Thymus (tissue), 11 donors: ENCODE measurements around the gene MAN1B1. TPM values are rescaled to one million over a fixed set of nuclear protein-coding genes. Genes with fewer than 3 reads are reported as not detected.

Experiments
- DNase-seq, 9 donors: peaks; one replicate each; pipeline ENCODE4 v3.0.0-alpha.2; 2013; ENCODE audit warnings: low spot score in 9 of 9, low read depth in 6 of 9, missing footprints in 1 of 9
- H3K27ac ChIP-seq, 2 donors: one replicate each; pipeline ENCODE4 v1.5.1; 2013; ENCODE audit warnings: control low read depth in 1 of 2, low read depth in 1 of 2, low read length in 1 of 2, mild to moderate bottlenecking in 1 of 2, moderate library complexity in 1 of 2
- H3K27me3 ChIP-seq, 2 donors: one replicate each; pipeline ENCODE4 v1.5.1; 2013; ENCODE audit warnings: low read length in 1 of 2; ENCODE audit not compliant: control insufficient read depth in 2 of 2, insufficient read depth in 1 of 2
- H3K36me3 ChIP-seq, 2 donors: one replicate each; pipeline ENCODE4 v1.5.1; 2013; ENCODE audit warnings: low read length in 1 of 2, mild to moderate bottlenecking in 1 of 2, moderate library complexity in 1 of 2; ENCODE audit not compliant: control insufficient read depth in 2 of 2, insufficient read depth in 2 of 2
- H3K4me1 ChIP-seq, 2 donors: one replicate each; pipeline ENCODE4 v1.5.1; 2013; ENCODE audit warnings: low read length in 2 of 2; ENCODE audit not compliant: control insufficient read depth in 2 of 2, insufficient read depth in 2 of 2
- H3K4me3 ChIP-seq, 2 donors: one replicate each; pipeline ENCODE4 v1.5.1; 2013; ENCODE audit warnings: low read length in 2 of 2, control low read depth in 1 of 2, mild to moderate bottlenecking in 1 of 2
- H3K9me3 ChIP-seq, 2 donors: one replicate each; pipeline ENCODE4 v1.5.1; 2013; ENCODE audit warnings: low read length in 1 of 2, mild to moderate bottlenecking in 1 of 2; ENCODE audit not compliant: control insufficient read depth in 2 of 2, insufficient read depth in 1 of 2
- WGBS: extraction: QIAGEN DNeasy Blood & Tissue Kit; methylation state at CpG from one replicate; pipeline ENCODE4 v1.1.7; 2013; 5-methylcytosine and 5-hydroxymethylcytosine counted together
- polyA plus RNA-seq: library from polyadenylated mRNA; stranded (reverse); fragments of 200-250 nt; gene quantifications from one replicate; pipeline ENCODE4 v1.2.3, GENCODE V29; 2013
- total RNA-seq: library from RNA; stranded (reverse); fragments of 120-200 nt; gene quantifications from one replicate; pipeline ENCODE4 v1.2.4, GENCODE V29; 2013
- donor health status: healthy.

The MAN1B1 gene
- total and polyA plus RNA-seq, 2 donors, result 26.8 to 107 TPM

- peaks cover 35 to 68% of the 10 kb centered on the region in 2 donors for H3K36me3 ChIP-seq
- H3K9me3 ChIP-seq, result no peaks in the 10 kb centered on the region
- H3K4me3 ChIP-seq, result no peak overlapping the region
- no peak for DNase-seq
- no peak overlapping the region for H3K27ac ChIP-seq
- H3K4me1 ChIP-seq, result peaks cover 3 to 6% of the 10 kb centered on the region in 2 donors
- 97% methylated on average over 28 of the region's 28 CpGs for WGBS
- H3K27me3 ChIP-seq, result peaks cover 0 to 28% of the 10 kb centered on the region in 2 donors
These were observed 24.4 kb downstream of the MAN1B1 start for GRCh38 chr9:137110911-137111787.

GRCh38 chr9:137111788-137112563 lies 25.2 kb downstream of the MAN1B1 start:
- peaks cover 0 to 28% of the 10 kb centered on the region in 2 donors for H3K27me3 ChIP-seq
- DNase-seq, result no peak
- H3K4me3 ChIP-seq, result no peak overlapping the region
- H3K9me3 ChIP-seq, result no peaks in the 10 kb centered on the region
- H3K36me3 ChIP-seq, result peaks cover 30 to 60% of the 10 kb centered on the region in 2 donors
- 94% methylated on average over 35 of the region's 35 CpGs for WGBS
- peaks cover 3 to 6% of the 10 kb centered on the region in 2 donors for H3K4me1 ChIP-seq
- H3K27ac ChIP-seq, result no peak overlapping the region

GRCh38 chr9:137112564-137113384 lies 26.0 kb downstream of the MAN1B1 start:
- peaks cover 25 to 52% of the 10 kb centered on the region in 2 donors for H3K36me3 ChIP-seq

GRCh38 chr9:137113385-137114159 lies 26.8 kb downstream of the MAN1B1 start:
- peaks cover 3 to 6% of the 10 kb centered on the region in 2 donors for H3K4me1 ChIP-seq
- H3K9me3 ChIP-seq, result no peaks in the 10 kb centered on the region
- peaks cover 17 to 44% of the 10 kb centered on the region in 2 donors for H3K36me3 ChIP-seq
- WGBS, result 31% methylated on average over 66 of the region's 66 CpGs
- H3K27ac ChIP-seq, result no peak overlapping the region
- H3K27me3 ChIP-seq, result peaks cover 2 to 33% of the 10 kb centered on the region in 2 donors
- H3K4me3 ChIP-seq, result peak overlapping the region in 1 of 2 donors; percentile 88
- DNase-seq, result no peak

More at GRCh38 chr9:137112564-137113384, 26.0 kb downstream of the MAN1B1 start:
- peaks cover 2 to 33% of the 10 kb centered on the region in 2 donors for H3K27me3 ChIP-seq
- no peak for DNase-seq
- H3K4me3 ChIP-seq, result no peak overlapping the region
- 95% methylated on average over 42 of the region's 42 CpGs for WGBS
- no peaks in the 10 kb centered on the region for H3K9me3 ChIP-seq
- peaks cover 3 to 6% of the 10 kb centered on the region in 2 donors for H3K4me1 ChIP-seq
- H3K27ac ChIP-seq, result no peak overlapping the region

GRCh38 chr9:137114220-137114612 lies 27.4 kb downstream of the MAN1B1 start:
- Histone ChIP-seq H3K4me1 (peaks cover 3 to 10% of the 10 kb centered on the region in 2 donors), H3K36me3 (peaks cover 11 to 37% of the 10 kb centered on the region in 2 donors), H3K27me3 (peaks cover 2 to 33% of the 10 kb centered on the region in 2 donors), H3K4me3 (peak overlapping the region; percentile 40 to 88), H3K27ac (peak overlapping the region in 1 of 2 donors; percentile 42), H3K9me3 (no peaks in the 10 kb centered on the region)
- no peak for DNase-seq
- WGBS, result under 1% methylated on average over 45 of the region's 45 CpGs

- H3K27ac ChIP-seq, result peak within 1 kb of the TSS in 1 of 2 donors; percentile 42
- DNase-seq, result peak in 6 of 9 donors; percentile 55 to 86 (median 76)
- peaks cover 9 to 31% of the 10 kb centered on the region in 2 donors for H3K36me3 ChIP-seq
- 6% methylated on average over 70 of the region's 70 CpGs for WGBS
- H3K4me1 ChIP-seq, result peaks cover 3 to 11% of the 10 kb centered on the region in 2 donors
- H3K27me3 ChIP-seq, result peaks cover 2 to 33% of the 10 kb centered on the region in 2 donors
- peak within 1 kb of the TSS; percentile 40 to 88 for H3K4me3 ChIP-seq
- no peaks in the 10 kb centered on the region for H3K9me3 ChIP-seq
These were observed 28.0 kb downstream of the MAN1B1 start, which contains the start of gene DPP7 for GRCh38 chr9:137114613-137115393. TSS of gene DPP7 (minus strand) at chr9:137114733. CDS start at chr9:137114713, 20 bp downstream.

GRCh38 chr9:137115394-137116026 lies 28.7 kb downstream of the MAN1B1 start:
- Histone ChIP-seq H3K36me3 (peaks cover 7 to 24% of the 10 kb centered on the region in 2 donors), H3K9me3 (no peaks in the 10 kb centered on the region), H3K4me1 (peaks cover 3 to 11% of the 10 kb centered on the region in 2 donors), H3K27me3 (peaks cover 2 to 33% of the 10 kb centered on the region in 2 donors), H3K27ac (no peak overlapping the region), H3K4me3 (no peak overlapping the region)
- DNase-seq, result no peak
- WGBS, result 95% methylated on average over 21 of the region's 21 CpGs
